Measurements from ENCODE around the gene ENPP6.

GRCh38 chr4:184199780-184200179 is 17.9 kb downstream of the ENPP6 start:
- TF ChIP-seq CSDC2 (CRISPR knock-in tag; IDR thresholded peaks at IDR 0.05) (no peak), PATZ1 (CRISPR knock-in tag; IDR thresholded peaks at IDR 0.05; ENCODE audit: borderline replicate concordance) (no peak), TCF4 (CRISPR knock-in tag; IDR thresholded peaks at IDR 0.05; ENCODE audit: borderline replicate concordance) (no peak), RARB (CRISPR knock-in tag; IDR thresholded peaks at IDR 0.05) (no peak), ARNTL (CRISPR knock-in tag; IDR thresholded peaks at IDR 0.05; ENCODE audit: borderline replicate concordance, low read depth) (no peak), ZC3H10 (CRISPR knock-in tag; IDR thresholded peaks at IDR 0.05) (no peak), GLIS3 (CRISPR knock-in tag; IDR thresholded peaks at IDR 0.05) (no peak), PPARA (CRISPR knock-in tag; IDR thresholded peaks at IDR 0.05; ENCODE audit: borderline replicate concordance) (no peak)
